Measurements from ENCODE around the gene CRACR2A.

CRACR2A gene

GRCh38 chr12:3720772-3721171 is 32.1 kb downstream of the CRACR2A start:
- DNase-seq (ENCODE audit: low read depth), result no peak
- TF ChIP-seq CTCF (IDR thresholded peaks at IDR 0.05; ENCODE audit: control insufficient read depth, insufficient read depth, low read depth, low read length, missing control alignments), result no peak
- no peak overlapping the region for H3K4me3 ChIP-seq (ENCODE audit: control insufficient read depth, low read depth, low read length)

GRCh38 chr12:3718100-3718499 is 34.8 kb downstream of the CRACR2A start:
- no peak overlapping the region for H3K4me3 ChIP-seq (ENCODE audit: control insufficient read depth, low read depth, low read length)
- DNase-seq (ENCODE audit: low read depth), result no peak
- no peak for TF ChIP-seq CTCF (IDR thresholded peaks at IDR 0.05; ENCODE audit: control insufficient read depth, insufficient read depth, low read depth, low read length, missing control alignments)

- DNase-seq (ENCODE audit: low read depth), result no peak
- H3K4me3 ChIP-seq (ENCODE audit: control insufficient read depth, low read depth, low read length), result no peak overlapping the region
- no peak for TF ChIP-seq CTCF (IDR thresholded peaks at IDR 0.05; ENCODE audit: control insufficient read depth, insufficient read depth, low read depth, low read length, missing control alignments)
These were observed 35.5 kb downstream of the CRACR2A start for GRCh38 chr12:3717283-3717898.

- TF ChIP-seq CTCF (IDR thresholded peaks at IDR 0.05; ENCODE audit: control insufficient read depth, insufficient read depth, low read depth, low read length, missing control alignments), result no peak
- no peak for DNase-seq (ENCODE audit: low read depth)
- H3K4me3 ChIP-seq (ENCODE audit: control insufficient read depth, low read depth, low read length), result no peak overlapping the region
These were observed 36.9 kb downstream of the CRACR2A start for GRCh38 chr12:3715999-3716398.

GRCh38 chr12:3713947-3714346 is 39.0 kb downstream of the CRACR2A start:
- no peak for DNase-seq (ENCODE audit: low read depth)
- no peak for TF ChIP-seq CTCF (IDR thresholded peaks at IDR 0.05; ENCODE audit: control insufficient read depth, insufficient read depth, low read depth, low read length, missing control alignments)
- no peak overlapping the region for H3K4me3 ChIP-seq (ENCODE audit: control insufficient read depth, low read depth, low read length)

- no peak for TF ChIP-seq CTCF (IDR thresholded peaks at IDR 0.05; ENCODE audit: control insufficient read depth, insufficient read depth, low read depth, low read length, missing control alignments)
- DNase-seq (ENCODE audit: low read depth), result no peak
- H3K4me3 ChIP-seq (ENCODE audit: control insufficient read depth, low read depth, low read length), result no peak overlapping the region
These were observed 39.4 kb downstream of the CRACR2A start for GRCh38 chr12:3713483-3713882.
